GM19025 (cell line): ENCODE measurements around the gene HAP1.

Experiments used
- ATAC-seq: cut with Tn5 transposase; IDR thresholded peaks from one replicate; pipeline ENCODE4 v1.9.1; 2021; ENCODE audit warnings: mild to moderate bottlenecking, low read depth, moderate library complexity; ENCODE audit not compliant: unreplicated experiment

Gene HAP1

GRCh38 chr17:41767324-41768042 lies 33.0 kb upstream of the HAP1 start:
- ATAC-seq, result no peak

- no peak for ATAC-seq
Measured at GRCh38 chr17:41766135-41766534, 31.7 kb upstream of the HAP1 start.

- no peak for ATAC-seq
Measured at GRCh38 chr17:41763327-41763726, 28.9 kb upstream of the HAP1 start.

GRCh38 chr17:41762841-41763240 lies 28.4 kb upstream of the HAP1 start:
- no peak for ATAC-seq

- ATAC-seq, result no peak
Measured at GRCh38 chr17:41762391-41762790, 27.9 kb upstream of the HAP1 start.

GRCh38 chr17:41760878-41761277 lies 26.4 kb upstream of the HAP1 start:
- ATAC-seq, result no peak

- ATAC-seq, result no peak
Measured at GRCh38 chr17:41758601-41759000, 24.2 kb upstream of the HAP1 start.

- ATAC-seq, result no peak
Measured at GRCh38 chr17:41754066-41754465, 19.6 kb upstream of the HAP1 start.

- ATAC-seq, result no peak
Measured at GRCh38 chr17:41751288-41751687, 16.8 kb upstream of the HAP1 start.

- ATAC-seq, result no peak
Measured at GRCh38 chr17:41750862-41751261, 16.4 kb upstream of the HAP1 start.

GRCh38 chr17:41748275-41748674 lies 13.8 kb upstream of the HAP1 start:
- no peak for ATAC-seq

- ATAC-seq, result no peak
Measured at GRCh38 chr17:41741709-41742108, 7.3 kb upstream of the HAP1 start.

GRCh38 chr17:41740506-41740905 lies 6.1 kb upstream of the HAP1 start:
- no peak for ATAC-seq

GRCh38 chr17:41739661-41740352 lies 5.4 kb upstream of the HAP1 start:
- no peak for ATAC-seq

- ATAC-seq, result no peak
Measured at GRCh38 chr17:41738801-41739112, 4.3 kb upstream of the HAP1 start.

GRCh38 chr17:41738077-41738800 lies 3.8 kb upstream of the HAP1 start:
- no peak for ATAC-seq

- ATAC-seq, result no peak
Measured at GRCh38 chr17:41737680-41738023, 3.2 kb upstream of the HAP1 start.

GRCh38 chr17:41736983-41737679 lies 2.7 kb upstream of the HAP1 start:
- ATAC-seq, result no peak

GRCh38 chr17:41735744-41736143 lies 1.3 kb upstream of the HAP1 start:
- no peak for ATAC-seq

- ATAC-seq, result no peak
Measured at GRCh38 chr17:41734949-41735313, 488 bp upstream of the HAP1 start.
